GM12878 (cell line): ENCODE results near the gene ADRA2C. TPM values are rescaled to one million over a fixed set of nuclear protein-coding genes. Genes with fewer than 3 reads are reported as not detected.

Experiments
- ATAC-seq: fragments of 200-7000 bp; cut with Tn5 transposase; 3 replicates; pipeline ENCODE4 v1.9.1; 2020; ENCODE audit warnings: mild to moderate bottlenecking, moderate library complexity
- BruUV-seq: library from RNA; stranded (reverse); fragments of 400-500 nt; replicated peaks from 2 replicates; lab custom pipeline; 2021; lab: Mats Ljungman, UMichigan
- CTCF ChIA-PET: fragments of 300-600 bp; sonication (Branson Sonifier 250); formaldehyde crosslinking; extraction: SDS; loops from one replicate; lab custom pipeline; 2021; ENCODE audit warnings: inconsistent platforms; lab: Yijun Ruan, JAX
- POLR2A ChIA-PET: fragments of 350-600 bp; formaldehyde crosslinking; extraction: SDS; loops from one replicate; lab custom pipeline; 2021; ENCODE audit warnings: inconsistent platforms; lab: Charles Lee
- RAD21 ChIA-PET: fragments of 300-600 bp; sonication (Branson Sonifier 250); formaldehyde crosslinking; loops from one replicate; lab custom pipeline; 2023; ENCODE audit warnings: antibody characterized with exemption; ENCODE audit not compliant: unreplicated experiment; lab: Charles Lee
- SMC1A ChIA-PET: fragments of 300-600 bp; sonication (Branson Sonifier 250); formaldehyde crosslinking; loops from one replicate; lab custom pipeline; 2023; ENCODE audit not compliant: unreplicated experiment, uncharacterized antibody; lab: Charles Lee
- DNase-seq: peaks from one replicate; pipeline ENCODE4 v3.0.0-alpha.2; 2011; ENCODE audit warnings: low read depth, low spot score
- FAIRE-seq: peaks from 3 replicates; lab custom pipeline; 2011; peaks lifted over from hg19 to GRCh38; lab: Jason Lieb, UNC
- H2AFZ ChIP-seq: 2 replicates; pipeline ENCODE4 v1.6.0; 2011; ENCODE audit warnings: low read depth, low read length, control low read depth; ENCODE audit not compliant: control insufficient read depth
- H3K27ac ChIP-seq: 2 replicates; pipeline ENCODE4 v1.5.1; 2011; ENCODE audit warnings: control low read depth; ENCODE audit not compliant: control insufficient read depth, insufficient read depth
- H3K27me3 ChIP-seq, 2 experiments: replicated peaks in 1 of 2; 2 replicates each; pipeline versions ENCODE4 v1.6.0 to v1.6.1; 2011; ENCODE audit warnings: low read length in 1 of 2; ENCODE audit not compliant: control insufficient read depth in 2 of 2, insufficient read depth in 2 of 2
- H3K36me3 ChIP-seq, 2 experiments: 2 replicates each; pipeline ENCODE4 v1.5.1; 2011; ENCODE audit warnings: low read length in 1 of 2; ENCODE audit not compliant: control insufficient read depth in 2 of 2, insufficient read depth in 2 of 2
- H3K4me1 ChIP-seq: 2 replicates; pipeline ENCODE4 v1.6.1; 2011; ENCODE audit warnings: mild to moderate bottlenecking, low read length, moderate library complexity, mixed read lengths; ENCODE audit not compliant: control insufficient read depth, insufficient read depth
- H3K4me2 ChIP-seq: 2 replicates; pipeline ENCODE4 v1.6.0; 2011; ENCODE audit warnings: control low read depth; ENCODE audit not compliant: control insufficient read depth, insufficient read depth
- H3K4me3 ChIP-seq: fragments of 200-600 bp; sonication (generic); 2 replicates; pipeline ENCODE4 v1.5.1; 2016
- H3K79me2 ChIP-seq: 2 replicates; pipeline ENCODE4 v1.6.0; 2011; ENCODE audit warnings: low read length; ENCODE audit not compliant: control insufficient read depth, insufficient read depth
- H3K9ac ChIP-seq: 2 replicates; pipeline ENCODE4 v1.8.0; 2011; ENCODE audit warnings: low read length, control low read depth, mixed read lengths; ENCODE audit not compliant: control insufficient read depth, insufficient read depth
- H3K9me3 ChIP-seq: replicated peaks from 3 replicates; pipeline ENCODE4 v1.5.1; 2011; ENCODE audit warnings: mild to moderate bottlenecking, low read length; ENCODE audit not compliant: control insufficient read depth, insufficient read depth
- H4K20me1 ChIP-seq: 2 replicates; pipeline ENCODE4 v1.6.0; 2011; ENCODE audit not compliant: control insufficient read depth, insufficient read depth
- CBX5 ChIP-seq: sonication (generic); IDR thresholded peaks from 2 replicates; pipeline ENCODE4 v1.6.1; 2016; ENCODE audit warnings: low read depth, moderate library complexity, mild to moderate bottlenecking, inconsistent platforms
- HSF1 ChIP-seq: fragments of 150-350 bp; IDR thresholded peaks from 2 replicates; pipeline ENCODE4 v1.6.1; 2014; ENCODE audit warnings: mild to moderate bottlenecking, low read depth, low read length
- MEF2B ChIP-seq: fragments of 450-650 bp; IDR thresholded peaks from 2 replicates; pipeline ENCODE4 v1.6.1; 2018; ENCODE audit warnings: mild to moderate bottlenecking, moderate library complexity; ENCODE audit not compliant: partially characterized antibody, poor library complexity, severe bottlenecking
- SKIL ChIP-seq: fragments of 450-650 bp; IDR thresholded peaks from 2 replicates; pipeline ENCODE4 v1.6.1; 2017; ENCODE audit warnings: mild to moderate bottlenecking, low read depth, inconsistent platforms; ENCODE audit not compliant: poor library complexity, severe bottlenecking
- USF1 ChIP-seq: IDR thresholded peaks from 2 replicates; pipeline ENCODE4 v1.6.1; 2011; ENCODE audit warnings: borderline replicate concordance, low read depth, mild to moderate bottlenecking, moderate library complexity, mixed read lengths, low read length; ENCODE audit not compliant: insufficient read depth; ENCODE audit errors: extremely low read length
- WRNIP1 ChIP-seq: IDR thresholded peaks from 2 replicates; pipeline ENCODE4 v1.6.1; 2011; ENCODE audit warnings: low read depth, low read length, improper control_type of control experiment, borderline replicate concordance
- YBX1 ChIP-seq: fragments of 450-650 bp; IDR thresholded peaks from 2 replicates; pipeline ENCODE4 v1.6.1; 2016; ENCODE audit warnings: antibody characterized with exemption
- WGBS: methylation state at CpG from one replicate; pipeline ENCODE4 v1.1.6; 2016; ENCODE audit warnings: low lambda C conversion rate; ENCODE audit not compliant: insufficient replicate concordance, insufficient coverage; ENCODE audit errors: missing lambda C conversion rate; 5-methylcytosine and 5-hydroxymethylcytosine counted together
- in situ Hi-C: fragments of 300-500 bp; cut with MboI; formaldehyde crosslinking; loops from 9 replicates; pipeline ENCODE4 v1.14.3; 2018; ENCODE audit warnings: mixed read lengths
- intact Hi-C: fragments of 100-400 bp; cut with micrococcal nuclease; formaldehyde crosslinking; loops from one replicate; pipeline ENCODE4 v1.14.2; 2022; ENCODE audit not compliant: unreplicated experiment
- polyA plus RNA-seq, 11 experiments: library from polyadenylated mRNA; depleted of rRNA in 4 of 11; unstranded in 6 of 11; stranded (reverse) in 5 of 11; fragments of >200 nt; fragmentation: Nextera tagmentation in 4 of 11; fragmentation: Illumina TruSeq in 1 of 11; extraction: Ambion mirVana in 4 of 11; extraction: Trizol in 1 of 11; gene quantifications; 1 replicate in 1 of 11; 2 replicates in 10 of 11; pipeline versions ENCODE4 v1.2.1 to v1.2.3, GENCODE V29; 2011 to 2016; ENCODE audit warnings: inconsistent platforms in 2 of 11, missing spikeins in 2 of 11, low read depth in 1 of 11
- total RNA-seq, 4 experiments: library from RNA; depleted of rRNA in 3 of 4; stranded (reverse); fragments of >200 nt in 3 of 4; fragmentation: Illumina TruSeq in 1 of 4; extraction: Trizol in 1 of 4; gene quantifications; 2 replicates each; pipeline versions ENCODE4 v1.2.1 to v1.2.3, GENCODE V29; 2013 to 2021

Gene ADRA2C
- total and polyA plus RNA-seq, 10 of the 15 experiments (the other 5 are each of a cell fraction or from before 2014, with no cell fraction given), result 0.15 TPM; not detected in 9

DNA sequence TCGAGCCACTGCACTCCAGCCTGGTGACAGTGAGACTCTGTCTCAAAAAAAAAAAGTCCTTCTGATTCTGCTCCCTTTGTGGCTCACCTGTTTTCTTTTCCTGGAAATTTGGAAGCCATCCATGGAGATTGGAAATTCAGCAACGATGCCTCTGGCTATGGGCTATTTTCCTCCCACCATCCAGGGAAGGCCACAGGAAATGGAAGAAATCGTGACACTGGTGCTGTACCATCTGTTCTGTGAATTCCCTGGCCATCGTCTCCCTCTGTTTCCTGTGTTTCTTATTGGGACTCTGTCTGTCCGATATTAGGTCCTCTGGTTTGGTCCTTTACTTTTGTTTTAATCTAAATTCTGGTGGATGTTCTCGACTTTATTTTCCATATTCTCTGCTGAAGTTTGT, 29.4 kb upstream of the ADRA2C start:
- H3K4me1 ChIP-seq, result no peaks in the 10 kb centered on the region
- TF ChIP-seq MEF2B (no peak), WRNIP1 (no peak), HSF1 (no peak), YBX1 (no peak), SKIL (no peak), USF1 (no peak), CBX5 (no peak)
- TF ChIP-seq, all 136 proteins: peak for 0
- H3K9me3 ChIP-seq, result no peaks in the 10 kb centered on the region; the same call in 2 of the 3 replicates
- ChIA-PET POLR2A (no interaction called here), SMC1A (no interaction called here), CTCF (no interaction called here), RAD21 (no interaction called here)
- no TSS peak for BruUV-seq
- no peak overlapping the region for H3K9ac ChIP-seq
- H3K79me2 ChIP-seq, result no peaks in the 10 kb centered on the region
- H4K20me1 ChIP-seq, result no peaks in the 10 kb centered on the region
- ATAC-seq (no peak), DNase-seq (no peak), FAIRE-seq (no peak)
- H3K27ac ChIP-seq, result no peak overlapping the region
- no peak overlapping the region for H2AFZ ChIP-seq
- 29% methylated on average over 6 of the region's 6 CpGs for WGBS
- no peaks in the 10 kb centered on the region; a peak in 2 of 4 replicates for H3K27me3 ChIP-seq
- in situ Hi-C loops (no loop called here), intact Hi-C loops (no loop called here)
- H3K4me3 ChIP-seq, result no peak overlapping the region
- no peak overlapping the region for H3K4me2 ChIP-seq
- H3K36me3 ChIP-seq, result no peaks in the 10 kb centered on the region
